NB4 (cell line): ENCODE measurements around the gene SURF6.
A peak's percentile ranks its signal among the peaks of the same experiment; 100 is the strongest.

Experiments used
- DNase-seq: peaks from one replicate; pipeline ENCODE4 v3.0.0; 2010; ENCODE audit warnings: low read depth
- H3K4me3 ChIP-seq: one replicate; pipeline ENCODE4 v1.5.1; 2011; ENCODE audit warnings: mild to moderate bottlenecking, low read depth, low read length, moderate library complexity
- MYC ChIP-seq: IDR thresholded peaks from 2 replicates; pipeline ENCODE4 v1.6.1; 2011; ENCODE audit warnings: low read depth, low read length
- POLR2A ChIP-seq: IDR thresholded peaks from 2 replicates; pipeline ENCODE4 v1.6.1; 2011; ENCODE audit warnings: mild to moderate bottlenecking; ENCODE audit not compliant: insufficient read length; ENCODE audit errors: extremely low read depth
- TF ChIP-seq, protein P1 (sequence below): IDR thresholded peaks from 2 replicates; pipeline ENCODE4 v1.6.1; 2011; ENCODE audit warnings: low read depth, low read length
- TF ChIP-seq, protein P2 (sequence below): IDR thresholded peaks from one replicate; pipeline ENCODE4 v1.5.1; 2012; ENCODE audit warnings: low read depth, low read length

SURF6 gene

DNA sequence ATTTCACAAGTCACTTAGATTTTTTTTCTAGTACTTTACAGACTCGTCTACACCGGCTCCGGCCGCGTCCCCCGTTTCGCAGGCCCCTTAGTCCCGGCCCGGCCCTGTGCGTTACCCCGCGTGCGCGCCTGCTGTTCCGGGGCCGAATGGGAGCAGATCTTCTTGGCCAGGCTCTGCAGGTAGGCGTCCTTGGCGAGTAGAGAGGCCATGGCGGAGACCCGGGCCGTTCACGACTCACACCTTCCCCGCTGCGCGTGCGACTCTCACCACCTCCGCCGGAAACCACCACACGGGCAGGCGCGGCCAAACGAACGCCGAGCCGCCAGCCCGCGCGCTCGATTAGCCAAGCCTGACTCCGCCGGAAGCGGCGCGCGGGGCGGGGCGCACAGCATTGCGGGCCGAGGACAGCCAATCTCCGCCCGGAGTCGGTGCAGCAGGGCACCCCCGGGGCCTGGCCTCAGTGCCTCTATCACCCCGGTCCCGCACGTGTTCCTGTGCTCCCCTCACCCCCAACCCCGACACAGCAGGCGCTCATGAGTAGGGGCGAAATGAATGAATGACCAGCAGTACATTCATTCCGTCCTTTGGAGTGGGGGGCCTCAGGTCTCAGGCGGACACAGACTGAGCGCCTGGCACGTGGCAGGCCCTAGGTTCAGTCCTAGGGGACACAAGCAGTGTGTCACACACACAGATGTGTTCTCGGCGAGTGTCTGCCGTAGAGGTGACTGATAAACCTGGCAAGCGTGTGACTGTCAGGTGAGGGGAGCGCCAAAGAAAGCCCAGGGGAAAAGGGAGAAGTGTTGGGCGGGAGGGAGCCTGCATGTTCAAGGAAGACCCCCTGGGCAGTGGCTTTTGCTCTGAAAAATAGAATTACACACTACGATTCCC lies at the start of gene SURF6:
Gene SURF6 (minus strand): TSS at position 265 of the 888 bp plus-strand sequence. CDS start 56 bp downstream, at position 209.
- TF ChIP-seq, protein P1, sequence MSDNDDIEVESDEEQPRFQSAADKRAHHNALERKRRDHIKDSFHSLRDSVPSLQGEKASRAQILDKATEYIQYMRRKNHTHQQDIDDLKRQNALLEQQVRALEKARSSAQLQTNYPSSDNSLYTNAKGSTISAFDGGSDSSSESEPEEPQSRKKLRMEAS: peak; percentile 76
- TF ChIP-seq, protein P2, sequence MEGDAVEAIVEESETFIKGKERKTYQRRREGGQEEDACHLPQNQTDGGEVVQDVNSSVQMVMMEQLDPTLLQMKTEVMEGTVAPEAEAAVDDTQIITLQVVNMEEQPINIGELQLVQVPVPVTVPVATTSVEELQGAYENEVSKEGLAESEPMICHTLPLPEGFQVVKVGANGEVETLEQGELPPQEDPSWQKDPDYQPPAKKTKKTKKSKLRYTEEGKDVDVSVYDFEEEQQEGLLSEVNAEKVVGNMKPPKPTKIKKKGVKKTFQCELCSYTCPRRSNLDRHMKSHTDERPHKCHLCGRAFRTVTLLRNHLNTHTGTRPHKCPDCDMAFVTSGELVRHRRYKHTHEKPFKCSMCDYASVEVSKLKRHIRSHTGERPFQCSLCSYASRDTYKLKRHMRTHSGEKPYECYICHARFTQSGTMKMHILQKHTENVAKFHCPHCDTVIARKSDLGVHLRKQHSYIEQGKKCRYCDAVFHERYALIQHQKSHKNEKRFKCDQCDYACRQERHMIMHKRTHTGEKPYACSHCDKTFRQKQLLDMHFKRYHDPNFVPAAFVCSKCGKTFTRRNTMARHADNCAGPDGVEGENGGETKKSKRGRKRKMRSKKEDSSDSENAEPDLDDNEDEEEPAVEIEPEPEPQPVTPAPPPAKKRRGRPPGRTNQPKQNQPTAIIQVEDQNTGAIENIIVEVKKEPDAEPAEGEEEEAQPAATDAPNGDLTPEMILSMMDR: no peak
- TF ChIP-seq POLR2A (peak; percentile 75), MYC (peak; percentile 97)
- H3K4me3 ChIP-seq: peak within 1 kb of the TSS; percentile 95
- peak; percentile 97 for DNase-seq

DNA sequence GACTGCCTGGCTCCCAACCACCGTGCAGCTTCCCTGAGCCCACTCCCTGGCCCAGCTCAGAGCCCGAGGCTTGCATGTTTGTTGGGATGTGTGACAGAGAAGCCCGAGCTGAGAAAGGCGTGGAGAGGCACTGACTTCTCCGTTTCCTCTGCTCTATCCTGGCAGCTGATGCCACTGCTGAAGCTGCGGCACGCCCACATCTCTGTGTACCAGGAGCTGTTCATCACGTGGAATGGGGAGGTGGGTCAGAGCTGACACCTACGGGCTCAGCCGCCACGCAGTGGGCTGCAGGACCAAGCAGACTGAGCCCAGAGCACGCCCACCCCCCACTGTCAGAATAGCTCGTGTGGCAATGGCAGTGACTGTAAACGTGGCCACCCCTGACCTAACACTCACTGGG lies 49.5 kb upstream of the SURF6 start:
- H3K4me3 ChIP-seq: no peak overlapping the region
- TF ChIP-seq, protein P2: no peak
- TF ChIP-seq POLR2A: no peak
- TF ChIP-seq, protein P1: no peak
- TF ChIP-seq MYC: no peak
- no peak for DNase-seq

DNA sequence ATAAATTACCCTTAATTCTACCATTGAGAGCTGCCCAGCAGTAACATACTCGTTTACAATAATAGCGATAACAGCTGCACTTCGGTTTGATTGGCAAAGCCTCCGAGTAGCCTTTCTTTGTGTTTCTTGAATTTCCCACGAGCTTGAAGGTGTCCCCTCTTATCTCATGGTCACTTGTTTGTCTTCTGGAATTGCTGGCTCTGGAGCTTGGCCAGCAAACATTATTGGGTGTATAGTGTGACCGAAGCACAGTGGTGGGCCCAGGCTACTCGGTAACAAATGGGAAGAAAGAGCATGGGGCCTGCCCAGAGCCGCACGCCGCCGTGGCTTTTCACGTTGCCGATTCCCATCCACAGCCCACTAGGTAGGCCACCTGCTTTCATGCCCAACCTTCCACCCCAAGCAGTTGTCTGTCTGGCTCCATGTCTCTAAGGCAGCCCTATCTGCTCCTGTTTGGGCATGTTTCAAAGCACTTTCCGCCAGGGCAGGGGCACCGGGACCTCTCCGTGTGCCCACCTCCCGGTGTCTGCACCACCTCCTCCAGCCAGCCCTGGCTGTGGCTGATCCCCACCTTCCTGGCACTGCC lies 48.8 kb upstream of the SURF6 start:
- TF ChIP-seq, protein P1: no peak
- TF ChIP-seq, protein P2: no peak
- TF ChIP-seq POLR2A (no peak), MYC (no peak)
- H3K4me3 ChIP-seq: no peak overlapping the region
- DNase-seq: no peak

DNA sequence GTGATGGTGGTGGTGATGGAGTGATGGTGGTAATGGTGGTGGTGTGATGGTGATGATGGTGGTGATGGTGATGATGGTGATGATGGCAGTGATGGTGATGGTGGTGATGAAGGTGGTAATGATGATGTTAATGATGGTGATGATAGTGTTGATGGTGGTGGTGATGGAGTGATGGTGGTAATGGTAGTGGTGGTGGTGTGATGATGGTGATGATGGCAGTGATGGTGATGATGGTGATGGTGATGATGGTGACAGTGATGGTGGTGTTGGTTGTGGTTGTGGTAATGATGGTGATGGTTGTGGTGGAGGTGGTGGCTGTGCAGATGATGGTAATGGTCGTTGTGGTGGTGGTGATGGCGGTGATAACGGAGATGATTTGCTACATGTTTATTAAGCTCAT lies 47.5 kb upstream of the SURF6 start:
- TF ChIP-seq, protein P2: no peak
- TF ChIP-seq, protein P1: no peak
- TF ChIP-seq MYC (no peak), POLR2A (no peak)
- no peak overlapping the region for H3K4me3 ChIP-seq
- DNase-seq: no peak

DNA sequence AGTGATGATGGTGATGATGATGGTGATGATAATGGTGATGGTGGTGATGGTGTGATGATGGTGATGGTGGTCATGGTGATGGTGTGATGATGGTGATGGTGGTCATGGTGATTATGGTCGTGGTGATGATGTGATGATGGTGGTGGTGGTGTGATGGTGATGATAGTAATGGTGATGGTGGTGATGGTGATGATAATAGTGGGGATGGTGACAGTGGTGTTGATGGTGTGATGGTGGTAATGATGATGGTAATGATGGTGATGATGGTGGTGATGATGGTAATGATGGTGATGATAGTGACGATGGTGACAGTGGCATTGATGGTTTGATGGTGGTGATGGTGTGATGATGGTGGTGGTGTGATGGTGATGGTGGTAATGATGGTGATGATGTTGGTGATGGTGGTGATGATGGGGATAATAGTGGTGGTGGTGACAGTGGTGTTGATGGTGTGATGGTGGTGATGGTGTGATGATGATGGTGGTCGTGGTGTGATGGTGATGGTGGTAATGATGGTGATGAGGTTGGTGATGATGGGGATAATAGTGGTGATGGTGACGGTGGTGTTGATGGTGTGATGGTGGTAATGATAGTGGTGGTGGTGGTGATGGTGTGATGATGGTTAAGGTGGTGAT lies 46.6 kb upstream of the SURF6 start:
- DNase-seq: no peak
- no peak overlapping the region for H3K4me3 ChIP-seq
- TF ChIP-seq, protein P2: no peak
- no peak for TF ChIP-seq POLR2A
- no peak for TF ChIP-seq MYC
- TF ChIP-seq, protein P1: no peak
